Fibroblast of villous mesenchyme (primary cell): Measurements from ENCODE around the gene SLC25A31. TPM values are rescaled to one million over a fixed set of nuclear protein-coding genes. Genes with fewer than 3 reads are reported as not detected.
A peak's percentile ranks its signal among the peaks of the same experiment; 100 is the strongest.

ENCODE experiments used
- DNase-seq: peaks from one replicate; pipeline ENCODE4 v3.0.0-alpha.2; 2010; ENCODE audit warnings: low read depth
- H3K4me3 ChIP-seq: 2 replicates; pipeline ENCODE4 v1.5.1; 2011; ENCODE audit warnings: low read depth, mild to moderate bottlenecking, low read length
- CTCF ChIP-seq: IDR thresholded peaks from 2 replicates; pipeline ENCODE4 v1.5.1; 2012; ENCODE audit warnings: low read depth, mild to moderate bottlenecking, low read length; ENCODE audit not compliant: insufficient read depth
- total RNA-seq: library from RNA; depleted of rRNA; stranded (reverse); fragments of >200 nt; gene quantifications from 2 replicates; pipeline ENCODE4 v1.2.3, GENCODE V29; 2012

Gene SLC25A31
- total RNA-seq, 1 donor, result not detected

GRCh38 chr4:127782275-127783025 is 52.2 kb downstream of the SLC25A31 start, which contains the start of gene HSPA4L:
Gene HSPA4L, plus strand, starts transcription at chr4:127782322. Its CDS starts 229 bp downstream, at chr4:127782551.
- peak; percentile 42 for TF ChIP-seq CTCF
- peak; percentile 40 for DNase-seq
- peak within 1 kb of the TSS; percentile 79 for H3K4me3 ChIP-seq

GRCh38 chr4:127783026-127783769 is 53.0 kb downstream of the SLC25A31 start:
- TF ChIP-seq CTCF, result no peak
- peak overlapping the region; percentile 79 for H3K4me3 ChIP-seq
- DNase-seq, result peak; percentile 63

DNA sequence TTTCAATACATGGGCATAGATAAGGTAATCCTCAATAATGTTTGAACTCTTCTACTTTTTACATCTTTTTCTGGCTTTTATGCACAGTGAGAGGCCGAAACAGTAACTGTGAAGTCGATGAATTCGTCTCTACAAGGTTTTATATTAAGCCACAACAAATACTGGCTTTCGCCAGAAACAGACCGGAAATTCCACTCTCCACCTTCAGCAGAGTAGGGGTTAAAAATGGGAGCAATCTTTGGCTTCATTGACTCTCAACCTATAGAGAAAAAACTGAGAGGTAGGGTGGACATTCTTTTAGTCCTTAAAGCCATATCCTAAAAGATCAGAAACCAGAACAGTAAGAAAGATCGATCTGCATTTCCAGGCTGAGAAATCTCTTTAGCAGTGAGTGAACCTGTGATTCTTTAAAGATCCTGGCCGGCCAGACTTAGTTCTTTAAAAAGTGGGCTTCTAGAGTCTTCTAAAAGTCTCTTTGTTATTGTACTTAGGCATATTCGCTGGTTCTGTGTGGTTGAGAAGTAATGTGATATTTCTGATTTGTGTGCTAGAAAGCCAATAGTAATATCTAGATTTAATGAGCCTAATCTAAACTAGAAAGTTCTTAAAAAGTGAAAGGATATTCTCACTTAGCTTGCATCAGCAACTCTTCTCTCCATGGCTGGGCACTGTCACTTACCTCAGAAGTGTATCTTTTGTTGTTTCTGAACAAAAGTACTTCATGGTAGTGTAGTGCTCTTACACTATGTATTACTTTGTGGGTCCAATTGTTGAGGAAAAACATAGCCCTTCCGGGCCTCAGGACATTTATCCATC is 54.0 kb downstream of the SLC25A31 start:
- H3K4me3 ChIP-seq, result no peak overlapping the region
- DNase-seq, result no peak
- TF ChIP-seq CTCF, result no peak

GRCh38 chr4:127788517-127788916 is 58.3 kb downstream of the SLC25A31 start:
- H3K4me3 ChIP-seq, result no peak overlapping the region
- TF ChIP-seq CTCF, result peak; percentile 31
- no peak for DNase-seq

DNA sequence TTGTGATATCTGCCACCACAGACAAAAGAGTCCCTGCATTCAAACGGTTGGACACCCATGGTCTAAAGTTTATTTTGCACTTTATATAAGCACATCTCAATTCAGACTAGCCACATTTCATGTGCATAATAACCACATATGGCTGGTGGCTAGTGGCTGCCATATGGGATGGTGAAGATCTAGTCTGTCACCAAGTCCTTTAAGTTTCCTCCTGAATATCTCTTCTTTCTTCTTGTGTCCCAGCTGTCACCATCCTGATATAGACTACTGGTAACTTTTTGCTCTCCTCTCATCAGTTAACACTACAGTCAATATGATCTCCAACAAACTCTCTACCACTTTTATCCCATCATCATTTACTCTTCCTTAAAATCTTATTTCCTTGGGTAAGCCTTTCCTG is 61.2 kb downstream of the SLC25A31 start:
- DNase-seq, result no peak
- TF ChIP-seq CTCF, result no peak

GRCh38 chr4:127793528-127793927 is 63.3 kb downstream of the SLC25A31 start:
- TF ChIP-seq CTCF, result no peak
- H3K4me3 ChIP-seq, result no peak overlapping the region
- no peak for DNase-seq

More for the DNA sequence above, 61.2 kb downstream of the SLC25A31 start:
- H3K4me3 ChIP-seq, result no peak overlapping the region
